Stomach (tissue), 9 donors: ENCODE results near the gene TMEM144. TPM values are rescaled to one million over a fixed set of nuclear protein-coding genes. Genes with fewer than 3 reads are reported as not detected.

Experiments
- DNase-seq, 2 donors: peaks; one replicate each; pipeline versions ENCODE4 v3.0.0 to v3.0.0-alpha.2; 2013 to 2019
- H3K27ac ChIP-seq, 5 donors: fragments of 200-600 bp in 4 of 5; sonication (generic) in 4 of 5; one replicate each; pipeline ENCODE4 v1.5.1; 2013 to 2019; ENCODE audit warnings: mild to moderate bottlenecking in 1 of 5, moderate library complexity in 1 of 5
- H3K27me3 ChIP-seq, 3 donors: fragments of 200-600 bp; sonication (generic); one replicate each; pipeline ENCODE4 v1.5.1; 2017 to 2019; ENCODE audit warnings: mixed run types in 1 of 3
- H3K36me3 ChIP-seq, 4 donors: fragments of 200-600 bp; sonication (generic); 1 replicate in 3 of 4; 2 replicates in 1 of 4; pipeline ENCODE4 v1.5.1; 2016 to 2019
- H3K4me1 ChIP-seq, 4 donors: fragments of 200-600 bp; sonication (generic); one replicate each; pipeline ENCODE4 v1.5.1; 2016 to 2019
- H3K4me3 ChIP-seq, 4 donors: fragments of 200-600 bp; sonication (generic) in 3 of 4; one replicate each; pipeline ENCODE4 v1.5.1; 2016 to 2019; ENCODE audit warnings: mild to moderate bottlenecking in 1 of 4
- H3K9me3 ChIP-seq, 4 donors: fragments of 200-600 bp; sonication (generic); one replicate each; pipeline ENCODE4 v1.5.1; 2016 to 2019
- EP300 ChIP-seq: sonication (generic); formaldehyde crosslinking; IDR thresholded peaks from one replicate; pipeline ENCODE4 v1.6.1; 2017; ENCODE audit warnings: antibody characterized with exemption
- POLR2A ChIP-seq, 4 donors: fragments of 450-650 bp; IDR thresholded peaks; one replicate each; pipeline ENCODE4 v1.6.1; 2016; ENCODE audit warnings: antibody characterized with exemption in 4 of 4, control low read depth in 2 of 4, mild to moderate bottlenecking in 1 of 4, moderate library complexity in 1 of 4
- POLR2AphosphoS5 ChIP-seq, 3 donors: sonication (generic); formaldehyde crosslinking; IDR thresholded peaks; one replicate each; pipeline ENCODE4 v1.6.1; 2016; ENCODE audit warnings: antibody characterized with exemption in 3 of 3
- whole genome bisulfite sequencing, 5 donors: extraction: QIAGEN DNeasy Blood & Tissue Kit in 3 of 5; methylation state at CpG; one replicate each; pipeline versions ENCODE4 v1.1.5 to v1.1.7; 2013 to 2018; 5-methylcytosine and 5-hydroxymethylcytosine counted together
- intact Hi-C: fragments of 100-400 bp; cut with DNase I; formaldehyde crosslinking; loops from one replicate; pipeline ENCODE4 v1.15.1; 2023; ENCODE audit warnings: low total_unique reads
- polyA plus RNA-seq, 3 donors: library from polyadenylated mRNA; stranded (reverse); fragments of 200-250 nt; gene quantifications; one replicate each; pipeline ENCODE4 v1.2.3, GENCODE V29; 2013
- total RNA-seq, 5 donors: library from RNA; depleted of rRNA; stranded (reverse); fragments of >200 nt; gene quantifications; one replicate each; pipeline versions ENCODE4 v1.1.0 to v1.2.3, GENCODE V29; 2014 to 2016
- TF ChIP-seq, protein P1 (sequence below), 7 experiments: fragments of 450-650 bp in 4 of 7; fragments of 200-600 bp in 3 of 7; sonication (generic) in 3 of 7; IDR thresholded peaks; one replicate each; pipeline ENCODE4 v1.5.1; 2016 to 2019; ENCODE audit warnings: antibody characterized with exemption in 7 of 7, control low read depth in 2 of 7, mild to moderate bottlenecking in 1 of 7
- donor health status: healthy with polysubstance abuse.
- donor health status: Bipolar disorder and iron deficiency.
- donor health status: healthy.

Gene TMEM144
- total and polyA plus RNA-seq, 8 donors = 2.0 to 58.2 (median 2.8) TPM; not detected in 1

DNA sequence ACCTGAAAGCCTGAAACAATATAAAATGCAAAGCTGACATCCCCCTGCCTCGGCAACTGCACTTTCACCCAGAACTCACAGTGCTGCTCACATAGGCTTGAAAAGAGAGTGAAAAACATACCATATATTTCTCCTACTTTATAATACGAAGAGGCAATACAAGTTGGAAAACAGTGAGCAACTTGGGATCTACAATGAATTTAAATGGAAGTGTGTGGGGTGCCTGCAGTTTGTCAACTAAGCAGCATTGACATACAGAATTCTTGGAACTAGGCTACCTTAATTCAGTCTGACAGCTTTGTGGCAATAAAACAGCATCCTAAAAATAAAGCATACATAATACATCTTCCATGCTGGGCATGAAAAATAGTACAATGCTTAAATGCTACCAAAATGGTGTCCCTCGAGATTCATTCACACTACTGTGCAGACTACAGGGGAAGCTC lies 45.5 kb upstream of the TMEM144 start:
- Histone ChIP-seq H3K4me1 (peaks cover 0 to 59% (median 22%) of the 10 kb centered on the region in 4 donors), H3K36me3 (no peaks in the 10 kb centered on the region), H3K4me3 (peak overlapping the region in 3 of 4 donors; percentile 12 to 23 (median 14)), H3K27ac (peak overlapping the region in 4 of 5 donors; percentile 23 to 84 (median 44)), H3K9me3 (no peaks in the 10 kb centered on the region), H3K27me3 (no peaks in the 10 kb centered on the region)
- TF ChIP-seq POLR2AphosphoS5 (IDR thresholded peaks at IDR 0.05) (no peak), POLR2A (IDR thresholded peaks at IDR 0.05) (no peak), EP300 (no peak)
- TF ChIP-seq, protein P1, sequence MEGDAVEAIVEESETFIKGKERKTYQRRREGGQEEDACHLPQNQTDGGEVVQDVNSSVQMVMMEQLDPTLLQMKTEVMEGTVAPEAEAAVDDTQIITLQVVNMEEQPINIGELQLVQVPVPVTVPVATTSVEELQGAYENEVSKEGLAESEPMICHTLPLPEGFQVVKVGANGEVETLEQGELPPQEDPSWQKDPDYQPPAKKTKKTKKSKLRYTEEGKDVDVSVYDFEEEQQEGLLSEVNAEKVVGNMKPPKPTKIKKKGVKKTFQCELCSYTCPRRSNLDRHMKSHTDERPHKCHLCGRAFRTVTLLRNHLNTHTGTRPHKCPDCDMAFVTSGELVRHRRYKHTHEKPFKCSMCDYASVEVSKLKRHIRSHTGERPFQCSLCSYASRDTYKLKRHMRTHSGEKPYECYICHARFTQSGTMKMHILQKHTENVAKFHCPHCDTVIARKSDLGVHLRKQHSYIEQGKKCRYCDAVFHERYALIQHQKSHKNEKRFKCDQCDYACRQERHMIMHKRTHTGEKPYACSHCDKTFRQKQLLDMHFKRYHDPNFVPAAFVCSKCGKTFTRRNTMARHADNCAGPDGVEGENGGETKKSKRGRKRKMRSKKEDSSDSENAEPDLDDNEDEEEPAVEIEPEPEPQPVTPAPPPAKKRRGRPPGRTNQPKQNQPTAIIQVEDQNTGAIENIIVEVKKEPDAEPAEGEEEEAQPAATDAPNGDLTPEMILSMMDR (IDR thresholded peaks at IDR 0.05) = no peak
- WGBS, 5 donors = 39 to 62% (median 55%) methylated on average over 3 of the region's 3 CpGs
- intact Hi-C loops = no loop called here
- peak in 1 of 2 donors; percentile 51 for DNase-seq

DNA sequence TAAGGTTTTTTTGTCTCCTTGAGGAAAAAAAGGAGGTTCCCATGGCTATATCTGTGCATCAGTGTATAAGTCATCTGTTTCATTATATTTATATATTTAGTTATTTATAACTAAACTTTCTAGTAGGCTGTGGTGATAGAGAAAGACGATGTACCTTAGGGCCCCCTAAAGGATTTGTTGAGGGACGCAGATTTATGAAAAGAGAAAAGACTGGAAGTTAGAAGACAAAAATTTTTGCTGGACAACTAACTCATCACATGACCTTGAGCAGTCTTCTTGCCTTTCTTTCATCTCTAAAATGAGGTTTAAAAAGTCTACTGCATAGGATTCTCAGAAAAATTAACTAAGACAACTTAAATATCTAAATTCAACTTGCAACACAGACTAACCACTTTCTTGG lies 43.6 kb upstream of the TMEM144 start:
- intact Hi-C loops = no loop called here
- peak overlapping the region in 3 of 4 donors; percentile 5 to 51 (median 11) for H3K4me3 ChIP-seq
- WGBS, 5 donors = 27 to 55% (median 53%) methylated on average over 2 of the region's 2 CpGs
- peak overlapping the region in 2 of 5 donors; percentile 78 to 84 for H3K27ac ChIP-seq
- H3K4me1 ChIP-seq = peaks cover 0 to 60% (median 18%) of the 10 kb centered on the region in 4 donors
- H3K36me3 ChIP-seq = no peaks in the 10 kb centered on the region
- H3K27me3 ChIP-seq = no peaks in the 10 kb centered on the region
- DNase-seq = no peak
- H3K9me3 ChIP-seq = no peaks in the 10 kb centered on the region
- TF ChIP-seq EP300 (no peak), POLR2AphosphoS5 (IDR thresholded peaks at IDR 0.05) (no peak), POLR2A (IDR thresholded peaks at IDR 0.05) (no peak)
- TF ChIP-seq, protein P1 (IDR thresholded peaks at IDR 0.05) = no peak

DNA sequence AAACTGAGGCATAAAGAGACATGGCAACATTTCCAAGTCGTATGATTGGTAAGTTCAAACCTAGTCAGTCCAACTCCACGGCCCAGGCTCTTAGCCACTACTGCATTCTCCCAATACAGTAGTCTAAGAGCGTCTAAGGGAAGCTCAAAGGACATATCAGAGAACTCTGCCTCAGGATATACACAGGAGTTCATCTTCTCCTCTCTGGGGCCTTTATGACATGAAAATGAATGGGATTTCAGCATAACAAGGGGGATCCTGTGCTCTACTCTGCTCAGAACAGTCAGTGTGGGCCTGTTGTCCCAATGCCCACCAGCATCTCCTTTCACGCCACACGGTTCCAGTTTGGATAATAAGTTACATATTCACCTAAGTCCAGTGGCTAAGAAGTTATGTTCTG lies 41.7 kb upstream of the TMEM144 start:
- no peaks in the 10 kb centered on the region for H3K9me3 ChIP-seq
- 82 to 88% (median 86%) methylated on average over 5 of the region's 5 CpGs for WGBS, 5 donors
- H3K27ac ChIP-seq = peak overlapping the region in 4 of 5 donors; percentile 72 to 84 (median 78)
- H3K4me1 ChIP-seq = peaks cover 5 to 55% (median 27%) of the 10 kb centered on the region in 4 donors
- no peaks in the 10 kb centered on the region for H3K27me3 ChIP-seq
- TF ChIP-seq POLR2A (IDR thresholded peaks at IDR 0.05) (no peak), POLR2AphosphoS5 (IDR thresholded peaks at IDR 0.05) (no peak), EP300 (no peak)
- TF ChIP-seq, protein P1 (IDR thresholded peaks at IDR 0.05) = no peak
- intact Hi-C loops = no loop called here
- DNase-seq = no peak
- H3K36me3 ChIP-seq = no peaks in the 10 kb centered on the region
- peak overlapping the region; percentile 46 to 53 (median 50) for H3K4me3 ChIP-seq

DNA sequence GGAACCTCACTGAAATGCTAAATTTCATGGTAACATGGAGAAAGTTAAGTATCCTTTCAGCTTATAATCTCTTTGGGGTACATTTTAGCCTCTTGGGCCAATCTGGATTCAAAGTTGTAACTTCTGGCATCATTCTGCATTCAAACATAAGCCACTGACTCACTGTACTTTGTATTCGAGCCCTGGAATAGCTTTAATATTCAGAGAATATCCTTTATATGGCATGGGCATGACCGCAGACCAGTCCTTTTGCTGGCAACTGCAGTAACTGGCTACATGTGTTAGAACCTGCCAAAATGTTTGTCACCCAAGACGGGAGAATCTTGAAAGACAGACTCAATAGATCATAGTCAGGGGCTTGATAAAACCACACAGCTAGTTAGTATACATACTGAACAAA lies 40.8 kb upstream of the TMEM144 start:
- intact Hi-C loops = no loop called here
- WGBS, 5 donors = 52 to 65% (median 62%) methylated on average over 3 of the region's 3 CpGs
- Histone ChIP-seq H3K27me3 (no peaks in the 10 kb centered on the region), H3K4me1 (peaks cover 5 to 55% (median 27%) of the 10 kb centered on the region in 4 donors), H3K9me3 (no peaks in the 10 kb centered on the region), H3K36me3 (no peaks in the 10 kb centered on the region), H3K4me3 (peak overlapping the region; percentile 46 to 53 (median 50)), H3K27ac (peak overlapping the region in 4 of 5 donors; percentile 72 to 84 (median 78))
- TF ChIP-seq EP300 (no peak), POLR2AphosphoS5 (IDR thresholded peaks at IDR 0.05) (no peak), POLR2A (IDR thresholded peaks at IDR 0.05) (no peak)
- TF ChIP-seq, protein P1 (IDR thresholded peaks at IDR 0.05) = no peak
- no peak for DNase-seq
